COLO829 (cell line): ENCODE results near the gene PROX2.

Source experiments
- DNase-seq: peaks from one replicate; pipeline ENCODE4 v3.0.0; 2012; ENCODE audit warnings: low spot score

Gene PROX2

DNA sequence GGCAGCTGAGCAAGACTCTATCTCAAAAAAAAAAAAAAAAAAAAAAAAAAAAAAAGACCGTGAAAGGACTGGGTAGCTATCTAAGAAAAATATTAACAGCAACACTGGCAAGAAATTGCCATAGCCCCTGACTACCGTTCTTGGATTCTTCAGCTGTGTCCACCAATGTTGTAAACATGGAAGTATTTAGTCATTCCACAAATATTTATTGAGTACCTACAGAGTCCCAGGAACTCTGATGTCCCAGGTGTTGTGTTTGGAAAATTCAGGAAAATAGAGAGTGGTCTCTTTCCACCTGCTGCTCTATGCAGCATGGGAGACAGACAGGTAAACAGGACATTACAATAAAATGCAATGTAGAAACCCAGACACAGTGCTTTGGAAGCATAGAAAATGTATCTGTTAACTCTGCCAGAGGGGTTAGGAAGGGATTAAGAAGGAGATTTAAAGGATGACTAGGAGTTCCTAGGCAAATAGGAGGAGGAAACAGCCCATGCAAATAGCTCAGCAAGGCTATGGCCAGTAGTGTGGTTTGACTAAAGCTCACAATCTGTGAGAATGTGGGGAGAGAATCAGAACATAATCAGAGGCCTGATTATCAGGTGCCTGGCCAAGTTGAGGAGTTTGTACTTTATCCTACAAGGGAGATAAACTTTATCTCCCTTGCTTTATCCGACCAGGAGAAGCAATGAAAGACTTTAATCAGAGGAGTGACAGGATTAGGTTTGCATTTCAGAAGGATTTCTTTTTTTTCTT, 3.7 kb upstream of the PROX2 start:
- DNase-seq, result no peak

DNA sequence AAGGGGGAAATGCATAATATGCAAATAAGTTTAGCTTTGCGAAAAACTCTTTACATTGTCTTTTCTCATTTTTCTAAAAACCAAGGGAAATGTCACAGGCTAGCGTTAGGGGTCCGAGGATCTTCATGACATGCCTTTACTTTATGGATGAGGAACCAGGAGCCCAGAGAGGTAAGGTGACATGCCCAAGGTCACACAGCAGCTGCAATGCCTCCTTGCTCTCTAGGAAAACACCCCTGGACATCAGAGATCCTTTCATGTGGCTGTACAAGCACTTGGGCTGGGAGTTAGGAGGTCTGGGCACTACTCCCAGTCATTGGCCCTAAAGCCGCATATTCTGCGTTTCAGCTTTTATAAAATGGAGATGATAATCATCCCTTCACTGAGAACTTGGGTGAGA, 741 bp downstream of the PROX2 start:
- no peak for DNase-seq

DNA sequence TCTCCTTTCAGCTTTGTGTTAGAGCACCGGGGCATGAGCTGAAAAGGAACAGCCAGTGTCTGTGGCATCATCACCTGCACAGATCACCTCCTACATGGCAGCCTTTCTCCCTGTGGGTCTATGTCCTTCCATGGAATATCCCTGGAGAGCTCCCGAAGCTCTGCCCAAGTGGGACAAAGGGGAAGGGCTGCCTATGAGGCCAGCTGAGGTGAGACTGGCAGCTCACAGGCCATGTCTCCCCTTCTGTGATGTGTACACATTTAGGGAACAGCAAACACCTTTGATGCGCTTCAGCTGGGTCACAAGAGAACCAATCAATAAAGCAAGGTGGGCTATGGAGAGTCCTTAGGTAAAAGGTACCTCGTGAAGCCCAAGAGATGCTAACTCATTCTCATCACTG, 4.1 kb downstream of the PROX2 start:
- DNase-seq, result no peak

DNA sequence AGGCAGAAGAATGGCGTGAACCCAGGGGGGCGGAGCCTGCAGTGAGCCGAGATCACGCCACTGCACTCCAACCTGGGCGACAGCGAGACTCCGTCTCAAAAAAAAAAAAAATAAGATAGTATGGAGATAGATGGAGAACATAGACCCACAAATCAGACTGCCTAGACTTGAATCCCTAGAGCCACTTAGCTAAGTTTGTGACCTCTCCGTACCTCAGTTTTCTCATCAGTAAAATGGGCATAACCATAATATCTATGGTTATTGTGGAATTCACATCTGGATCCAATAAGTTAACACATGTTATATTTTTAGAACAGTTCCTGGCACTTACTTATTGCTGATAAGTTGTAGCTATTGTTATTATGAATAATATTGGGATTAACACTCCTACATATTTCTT, 7.2 kb downstream of the PROX2 start:
- no peak for DNase-seq

DNA sequence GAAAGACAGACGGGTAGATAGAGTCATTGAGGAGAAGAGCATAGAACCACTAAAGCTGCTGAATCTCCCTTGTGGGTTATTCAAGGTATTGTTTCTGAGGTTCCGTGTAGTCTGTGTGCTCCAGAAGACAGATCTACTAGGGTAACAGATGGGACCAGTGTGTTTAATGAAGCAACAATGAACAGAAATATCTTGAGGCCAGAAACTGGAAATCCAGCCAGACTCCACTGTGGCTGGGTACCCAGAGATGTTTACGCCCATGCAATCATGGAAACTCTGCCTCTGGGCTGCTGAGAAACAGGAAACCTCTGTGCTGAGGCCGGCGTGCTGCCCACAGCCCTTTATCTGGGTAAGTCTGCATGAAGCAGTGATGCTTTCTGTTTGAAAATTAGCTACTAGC, 8.3 kb downstream of the PROX2 start:
- peak; percentile 57 for DNase-seq

DNA sequence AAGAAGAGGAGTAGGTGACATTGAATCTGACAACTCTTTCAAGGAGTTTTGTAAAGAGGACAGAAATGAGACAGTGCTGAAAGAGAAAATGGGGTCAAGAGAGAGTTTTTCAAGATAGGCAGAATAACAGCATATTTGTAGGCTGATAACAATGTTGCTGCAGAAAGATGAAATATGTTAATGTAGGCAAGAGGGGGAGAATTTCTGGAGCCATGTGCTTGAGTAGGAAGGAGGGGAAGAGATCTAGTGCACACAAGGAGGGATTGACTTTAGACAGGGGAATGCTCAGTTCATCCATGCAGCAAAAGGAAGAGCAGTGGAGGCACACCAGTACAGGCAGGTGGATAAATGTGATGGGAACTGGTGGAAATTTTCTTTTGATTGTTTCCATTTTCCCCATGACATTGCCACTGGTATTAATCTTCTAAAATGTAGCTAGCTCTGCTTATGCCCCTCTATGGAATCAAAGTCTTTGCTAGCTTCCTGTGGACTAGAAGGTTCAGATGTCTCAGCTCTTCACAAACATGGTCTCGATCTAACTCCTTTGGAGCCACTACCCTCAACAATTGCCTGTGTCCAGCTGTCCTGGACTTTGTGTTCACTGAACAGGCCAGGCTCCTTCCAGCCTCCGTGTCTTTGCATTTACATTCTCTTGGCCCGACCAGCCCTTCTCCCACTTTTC, 9.1 kb downstream of the PROX2 start:
- DNase-seq, result no peak

DNA sequence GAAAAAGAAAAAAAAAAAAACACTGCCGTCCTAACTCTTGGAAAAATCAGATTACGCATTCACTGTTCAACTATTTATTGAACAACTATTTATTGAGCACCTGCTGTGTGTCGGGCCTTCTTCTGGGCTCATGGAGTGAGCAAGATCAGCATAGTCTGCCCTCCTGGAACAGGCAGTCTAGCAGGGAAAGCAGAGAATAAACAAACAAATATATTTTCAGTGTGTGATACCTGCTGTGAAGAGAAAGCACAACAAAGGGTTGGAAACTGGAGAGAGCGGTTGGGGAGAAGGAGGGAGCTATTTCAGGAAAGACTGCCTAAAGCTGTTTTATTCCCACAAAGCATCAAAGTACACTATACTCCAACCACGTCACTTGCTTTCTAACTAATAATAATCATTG, 10.8 kb downstream of the PROX2 start:
- DNase-seq, result no peak

DNA sequence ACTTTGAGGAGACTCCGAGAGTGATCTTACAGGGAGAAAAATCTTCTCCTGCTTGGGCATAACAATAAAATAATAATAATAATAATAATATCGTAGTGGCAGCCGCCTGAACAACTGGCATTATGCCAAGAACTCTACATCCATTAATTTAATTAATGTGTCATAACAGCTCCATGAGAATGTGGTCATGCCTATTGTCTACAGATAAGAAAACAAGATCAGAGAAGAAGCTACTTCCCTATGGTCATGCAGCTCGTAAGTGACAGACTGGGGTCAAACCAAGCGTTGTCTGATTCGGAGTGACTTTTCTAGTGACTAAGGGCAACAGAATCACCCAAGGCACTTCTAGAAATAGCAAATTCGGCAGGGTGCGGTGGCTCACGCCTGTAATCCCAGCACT, 11.7 kb downstream of the PROX2 start:
- no peak for DNase-seq

DNA sequence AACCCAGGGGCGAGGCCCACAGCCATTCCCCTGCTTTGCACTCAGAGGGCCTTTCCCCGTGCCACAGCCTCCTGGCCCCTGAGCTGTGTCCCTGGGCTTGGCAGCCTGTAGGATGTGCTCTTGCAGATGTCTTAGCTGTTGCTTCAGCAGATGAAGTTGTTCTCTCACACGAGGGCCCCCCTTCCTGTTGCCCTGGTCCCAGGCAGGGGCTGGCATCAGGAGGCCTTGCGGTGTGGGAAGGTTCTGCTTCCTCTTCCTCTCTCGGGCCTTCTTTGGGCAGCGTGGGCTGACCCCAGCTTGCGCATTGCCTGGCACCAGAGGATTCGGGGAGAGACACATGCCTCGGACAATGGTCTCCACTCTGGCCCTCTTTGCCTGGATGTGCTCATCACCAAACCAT, 12.7 kb downstream of the PROX2 start:
- no peak for DNase-seq

DNA sequence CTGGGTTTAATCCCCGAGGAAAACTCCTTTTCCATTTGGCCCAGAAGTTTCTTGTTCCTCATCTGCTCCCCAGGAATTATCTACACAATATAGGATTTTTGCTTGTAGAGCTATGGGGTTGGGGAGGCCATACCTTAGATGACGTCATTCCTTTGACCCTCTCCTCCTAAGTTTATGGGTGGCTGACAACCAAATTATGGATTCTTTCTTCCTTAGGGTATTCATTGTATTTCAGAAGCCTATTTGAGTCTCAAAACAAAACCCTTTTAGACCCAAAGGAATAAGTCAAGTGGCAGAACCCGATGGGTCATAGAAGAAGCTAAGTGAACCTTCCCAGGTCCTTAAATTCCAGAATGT, 14.2 kb downstream of the PROX2 start:
- no peak for DNase-seq

DNA sequence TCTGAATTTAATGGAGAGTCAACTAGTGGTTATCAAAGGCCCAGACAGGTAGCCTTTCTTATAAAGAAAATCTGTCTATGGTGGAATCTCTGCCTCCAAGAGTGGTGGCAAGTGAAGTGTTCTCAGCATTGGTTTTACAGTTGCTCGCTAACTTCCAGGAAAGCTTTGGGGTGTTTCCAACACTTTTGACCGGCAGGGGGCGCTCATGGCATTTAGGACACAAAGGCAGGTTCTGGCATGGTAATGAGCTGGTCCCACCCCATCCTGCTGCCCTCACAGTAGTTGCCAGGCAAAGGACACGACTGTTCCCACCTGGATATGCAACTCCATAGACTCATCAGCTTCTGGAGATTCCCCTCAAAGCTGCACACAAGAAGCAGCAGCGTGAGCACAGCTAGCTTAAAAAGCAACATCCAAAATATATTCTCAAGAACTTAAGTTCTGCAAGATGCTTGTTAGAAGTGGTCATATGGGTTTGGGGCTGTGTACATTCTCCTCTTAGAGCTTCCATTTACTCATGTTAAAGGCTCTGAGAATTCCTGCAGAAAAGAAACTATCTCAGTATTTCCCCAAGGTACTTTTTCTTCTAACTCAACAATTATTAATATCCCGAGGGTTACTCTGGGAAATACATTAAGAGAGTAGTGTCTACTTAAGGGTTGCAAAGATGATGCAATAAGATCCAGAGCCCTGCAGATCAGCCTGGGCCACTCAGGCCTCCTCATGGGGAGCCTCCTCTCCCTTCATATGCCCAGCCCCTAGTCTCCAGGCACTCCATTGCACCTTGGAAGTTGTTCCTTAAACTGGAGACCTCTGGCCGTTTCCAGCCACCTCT, 14.8 kb downstream of the PROX2 start:
- peak; percentile 80 for DNase-seq

DNA sequence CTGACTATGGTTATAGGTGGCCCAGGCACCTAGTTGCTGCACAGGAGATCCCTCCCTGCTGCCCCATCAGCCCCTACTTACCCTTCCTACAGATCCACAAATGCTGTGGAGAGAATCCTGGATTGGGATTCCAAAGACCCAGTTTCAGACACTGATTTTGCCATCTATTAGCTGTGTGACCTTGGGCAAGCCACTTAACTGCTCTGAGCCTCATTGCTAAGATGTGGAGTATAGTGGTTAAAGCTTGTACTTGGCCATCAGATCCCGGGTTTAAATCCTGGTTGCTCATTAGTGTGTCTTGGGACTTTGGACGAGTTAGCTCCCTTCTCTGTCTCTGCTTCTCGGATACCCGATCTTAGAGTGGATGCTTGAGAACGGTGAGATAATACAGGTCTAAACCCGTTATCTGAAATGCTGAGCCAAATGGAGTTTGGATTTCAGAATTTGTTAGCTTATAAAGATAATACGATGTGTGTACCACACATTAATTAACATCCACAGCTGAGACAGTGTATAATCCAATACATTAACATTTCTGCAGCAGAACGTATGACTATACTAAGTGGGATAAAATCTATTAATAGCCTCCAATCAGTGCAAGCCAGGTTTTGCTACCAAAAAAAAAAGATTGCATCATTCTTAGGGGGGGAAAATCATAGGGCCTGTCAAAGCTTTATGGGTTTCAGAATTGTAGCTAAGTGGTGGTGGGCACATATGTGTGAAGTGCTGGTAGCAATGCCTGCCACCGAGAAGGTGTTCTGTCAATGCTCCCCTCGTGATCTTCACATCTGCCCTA, 16.0 kb downstream of the PROX2 start:
- no peak for DNase-seq

DNA sequence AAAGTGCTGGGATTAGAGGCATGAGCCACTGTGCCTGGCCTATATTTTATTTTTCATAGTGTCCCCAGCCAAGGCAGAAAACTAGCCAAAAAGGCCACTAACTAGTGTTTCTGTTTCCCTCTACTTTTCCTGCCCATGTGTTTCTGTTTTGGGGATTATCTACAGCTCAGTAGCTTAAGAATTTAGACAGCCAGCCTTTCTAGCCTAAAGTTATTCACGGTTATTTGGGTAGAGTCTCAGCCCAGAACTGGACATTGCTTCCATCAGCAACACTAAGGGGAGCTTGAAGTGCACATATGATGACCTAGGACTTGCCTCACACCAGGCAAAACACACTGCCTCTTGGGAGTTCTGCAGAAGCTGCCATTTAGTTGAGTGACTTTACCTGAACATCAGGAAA, 17.9 kb downstream of the PROX2 start:
- DNase-seq, result no peak

DNA sequence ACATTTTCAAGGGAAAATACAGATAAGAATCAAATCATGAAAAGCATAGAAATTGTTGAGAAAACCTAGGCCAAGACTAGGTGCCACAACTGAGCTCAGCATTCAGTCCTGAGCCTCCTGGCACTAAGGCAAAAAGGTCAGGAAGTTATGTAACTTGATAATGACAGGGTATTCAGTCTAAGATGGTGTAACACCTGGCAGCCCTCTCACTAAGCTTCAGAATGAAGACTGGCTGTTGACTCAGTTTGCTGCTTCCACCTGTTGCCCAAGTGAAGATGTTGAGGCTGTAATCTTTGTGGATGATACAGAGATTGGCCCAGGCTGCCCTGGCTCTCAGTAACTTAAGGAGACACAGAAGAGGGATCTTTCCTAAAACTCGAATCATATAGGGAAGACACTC, 19.6 kb downstream of the PROX2 start:
- DNase-seq, result no peak

DNA sequence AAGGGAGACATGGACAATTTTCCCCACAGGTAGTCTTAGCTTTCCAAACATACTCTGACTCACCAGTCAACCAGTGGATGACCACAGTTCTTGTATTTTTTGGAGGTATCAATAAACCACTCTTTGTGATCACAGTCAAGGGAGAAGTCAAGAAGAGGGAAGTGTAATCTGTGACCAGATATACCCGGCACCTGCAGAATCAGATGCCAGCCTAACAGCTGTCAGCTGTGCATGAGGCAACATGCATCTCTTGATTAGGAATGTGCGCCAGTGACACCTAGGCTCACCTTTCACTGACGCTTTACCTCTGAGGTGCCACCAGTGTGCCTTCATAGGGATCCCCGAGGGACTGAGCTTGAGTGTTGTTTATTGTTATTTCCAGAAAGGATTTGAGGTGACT, 20.0 kb downstream of the PROX2 start:
- DNase-seq, result no peak

DNA sequence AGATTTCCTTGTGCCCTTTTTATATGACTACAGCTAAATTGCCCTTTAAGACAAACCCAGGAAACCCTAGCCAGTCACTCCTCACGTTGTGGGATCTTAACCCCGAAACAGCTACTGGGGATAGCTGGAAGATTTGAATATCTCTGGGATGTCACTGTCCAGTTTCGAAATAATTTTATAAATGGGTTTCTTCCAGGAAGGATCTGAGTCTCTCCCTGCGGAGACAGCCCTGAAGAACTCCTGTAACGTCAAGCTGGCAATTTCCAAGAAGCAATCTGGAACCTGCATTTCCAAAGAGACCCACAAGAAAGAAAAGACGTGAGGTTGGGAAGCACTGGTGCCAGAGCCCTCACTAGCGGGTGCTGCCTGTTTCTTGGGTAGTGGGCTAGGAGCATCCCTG, 20.9 kb downstream of the PROX2 start:
- no peak for DNase-seq

DNA sequence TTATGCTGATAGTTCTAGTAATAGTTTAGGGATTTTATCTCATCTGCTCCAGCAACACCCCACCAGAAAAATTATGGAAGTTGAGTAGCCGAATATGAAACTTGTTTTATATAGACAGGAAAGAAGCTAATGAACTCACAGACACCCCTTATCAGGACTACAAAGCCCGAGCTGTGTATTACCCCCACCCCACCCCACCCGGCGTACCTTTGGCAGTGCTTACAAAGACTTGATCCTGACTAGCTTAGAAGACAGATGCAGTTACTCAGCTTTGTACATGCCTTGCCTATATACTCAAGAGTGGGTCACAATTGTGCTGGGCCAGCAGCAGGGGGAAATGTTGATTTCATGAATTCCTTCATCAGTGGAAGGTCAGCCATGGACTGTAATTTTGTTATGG, 22.4 kb downstream of the PROX2 start:
- no peak for DNase-seq

DNA sequence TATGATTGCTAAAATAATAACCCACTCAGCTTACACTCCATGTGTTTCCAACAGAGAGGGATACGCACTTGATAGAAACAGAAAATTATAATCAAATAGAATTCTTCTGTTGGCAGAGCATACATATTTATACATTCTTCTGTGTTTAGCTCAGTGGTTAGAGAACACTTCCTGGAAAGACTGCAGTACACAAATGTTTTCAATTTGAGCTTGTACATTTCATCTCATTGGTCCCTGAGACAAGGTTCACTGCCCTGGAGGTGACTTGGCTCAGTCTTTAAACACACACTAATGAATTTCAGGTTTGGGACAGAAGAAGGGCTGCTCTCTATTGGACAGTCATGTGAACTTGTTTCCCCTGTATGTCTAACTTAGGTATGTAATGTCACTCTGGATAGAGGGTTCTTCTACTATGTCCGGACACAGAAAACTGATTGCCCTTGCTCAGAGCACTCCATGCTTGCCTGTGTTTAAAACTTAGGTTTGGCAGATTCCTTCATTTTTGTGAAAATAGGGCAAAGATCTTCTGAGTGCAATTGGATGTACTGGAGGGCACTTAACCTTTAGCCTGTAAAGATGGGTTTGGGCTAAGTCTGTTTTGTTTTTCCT, 22.9 kb downstream of the PROX2 start:
- no peak for DNase-seq

DNA sequence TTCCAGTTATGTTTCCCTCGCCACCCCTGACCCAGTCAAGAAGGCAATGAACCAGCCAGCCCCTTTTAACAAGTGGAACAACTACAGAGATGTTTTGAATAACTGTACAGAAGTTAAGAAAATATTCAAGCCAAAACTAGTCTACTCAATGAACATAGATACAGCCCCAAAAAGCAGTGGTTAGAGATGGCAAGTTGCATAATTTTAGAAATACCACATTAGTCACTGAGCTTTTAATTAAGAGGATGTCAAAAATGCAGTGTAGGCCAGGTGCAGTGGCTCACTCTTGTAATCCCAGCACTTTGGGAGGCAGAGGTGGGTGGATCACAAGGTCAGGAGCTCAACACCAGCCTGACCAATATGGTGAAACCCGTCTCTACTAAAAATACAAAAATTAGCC, 27.2 kb downstream of the PROX2 start:
- DNase-seq, result no peak

DNA sequence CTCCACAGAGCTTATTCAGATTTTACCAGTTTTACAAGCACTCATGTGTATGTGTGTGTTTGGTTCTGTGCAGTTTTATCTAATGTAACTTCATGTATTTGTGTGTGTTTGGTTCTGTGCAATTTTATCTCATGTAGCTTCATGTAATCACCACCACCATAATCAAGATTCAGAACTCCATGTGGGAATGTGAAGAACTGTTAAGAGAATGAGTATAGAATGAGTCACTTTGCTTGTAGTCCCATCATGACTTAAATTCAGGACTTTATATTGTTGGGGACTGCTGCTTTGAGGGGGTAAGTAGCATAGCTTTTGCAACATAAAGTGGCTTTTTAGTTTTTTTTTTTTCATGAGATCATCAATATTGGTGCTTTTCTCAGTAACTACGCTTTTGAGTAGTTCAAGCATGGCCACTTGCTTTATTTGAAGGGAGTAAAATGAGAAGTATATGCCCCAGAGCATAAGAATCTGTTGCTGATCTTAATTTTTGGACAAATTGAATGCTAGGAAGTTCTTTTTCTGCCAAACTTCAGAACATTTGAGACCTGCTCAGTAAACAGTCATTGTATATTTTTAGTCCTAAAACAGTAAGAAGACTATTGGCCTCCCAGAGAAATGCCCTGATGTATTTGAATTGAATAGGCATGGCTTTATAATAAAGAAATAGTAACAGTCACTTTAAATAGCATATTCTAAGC, 28.8 kb downstream of the PROX2 start:
- DNase-seq, result no peak

DNA sequence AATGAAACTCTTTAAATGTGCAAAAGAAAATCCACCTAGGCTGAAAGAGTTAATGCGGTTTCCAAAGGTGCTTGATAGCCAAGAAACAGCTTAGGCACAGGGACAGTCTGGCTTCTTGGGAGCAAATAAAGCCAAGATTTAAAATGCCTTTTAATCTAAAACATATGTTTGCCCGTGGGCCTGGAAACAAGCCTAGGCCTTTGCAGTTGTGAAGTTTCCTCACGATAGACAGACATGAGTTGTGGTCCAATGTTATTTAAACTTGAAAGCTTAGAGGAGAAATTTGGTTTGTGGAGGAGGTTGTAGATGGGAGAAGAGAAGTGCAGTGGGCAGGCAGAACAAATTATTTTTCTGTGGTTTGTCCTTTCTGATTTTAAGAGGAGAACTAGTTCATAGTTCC, 29.8 kb downstream of the PROX2 start:
- no peak for DNase-seq
